ENCODE data around the gene NKX1-1. TPM values are rescaled to one million over a fixed set of nuclear protein-coding genes. Genes with fewer than 3 reads are reported as not detected.
"Not testable (repeated sequence)": the region's sequence is repeated elsewhere in the genome, so short reads cannot be mapped to it uniquely, and the experiment has no call there.

The NKX1-1 gene
- not detected for total RNA-seq

- DNase-seq (ENCODE audit: low spot score) = no peak
Observed at GRCh38 chr4:1406394-1406980, at the start of gene NKX1-1. Gene NKX1-1, minus strand, starts transcription at chr4:1406442. Its CDS starts 0 bp downstream, at chr4:1406442.

GRCh38 chr4:1453731-1454130 is 47.5 kb upstream of the NKX1-1 start:
- no peak for DNase-seq (ENCODE audit: low spot score)

GRCh38 chr4:1452431-1453051 is 46.3 kb upstream of the NKX1-1 start:
- DNase-seq (ENCODE audit: low spot score) = no peak

- DNase-seq (ENCODE audit: low spot score) = no peak
Observed at GRCh38 chr4:1451752-1452122, 45.5 kb upstream of the NKX1-1 start.

- DNase-seq (ENCODE audit: low spot score) = no peak
Observed at GRCh38 chr4:1451106-1451751, 45.0 kb upstream of the NKX1-1 start.

- no peak for DNase-seq (ENCODE audit: low spot score)
Observed at GRCh38 chr4:1449833-1450741, 43.8 kb upstream of the NKX1-1 start.

- no peak for DNase-seq (ENCODE audit: low spot score)
Observed at GRCh38 chr4:1449475-1449832, 43.2 kb upstream of the NKX1-1 start.

- no peak for DNase-seq (ENCODE audit: low spot score)
Observed at GRCh38 chr4:1448589-1449420, 42.6 kb upstream of the NKX1-1 start.

- DNase-seq (ENCODE audit: low spot score) = no peak
Observed at GRCh38 chr4:1447676-1448588, 41.7 kb upstream of the NKX1-1 start.

GRCh38 chr4:1446502-1447386 is 40.5 kb upstream of the NKX1-1 start:
- no peak for DNase-seq (ENCODE audit: low spot score)

GRCh38 chr4:1445716-1446445 is 39.6 kb upstream of the NKX1-1 start:
- no peak for DNase-seq (ENCODE audit: low spot score)

GRCh38 chr4:1443688-1444172 is 37.5 kb upstream of the NKX1-1 start:
- DNase-seq (ENCODE audit: low spot score) = not testable (repeated sequence)

GRCh38 chr4:1427010-1427409 is 20.8 kb upstream of the NKX1-1 start:
- no peak for DNase-seq (ENCODE audit: low spot score)

- DNase-seq (ENCODE audit: low spot score) = no peak
Observed at GRCh38 chr4:1421657-1422056, 15.4 kb upstream of the NKX1-1 start.

GRCh38 chr4:1419708-1420107 is 13.5 kb upstream of the NKX1-1 start:
- DNase-seq (ENCODE audit: low spot score) = no peak

- no peak for DNase-seq (ENCODE audit: low spot score)
Observed at GRCh38 chr4:1418494-1419285, 12.4 kb upstream of the NKX1-1 start.

- no peak for DNase-seq (ENCODE audit: low spot score)
Observed at GRCh38 chr4:1417522-1418390, 11.5 kb upstream of the NKX1-1 start.
